NCI-H748 (cell line): Measurements from ENCODE around the gene MDH1B.
A peak's percentile ranks its signal among the peaks of the same experiment; 100 is the strongest.
"Not testable (repeated sequence)": the region's sequence is repeated elsewhere in the genome, so short reads cannot be mapped to it uniquely, and the experiment has no call there.

ENCODE experiments used
- DNase-seq: peaks from one replicate; lab custom pipeline; 2025; ENCODE audit not compliant: unreplicated experiment; lab: John Stamatoyannopoulos, UW

MDH1B gene

DNA sequence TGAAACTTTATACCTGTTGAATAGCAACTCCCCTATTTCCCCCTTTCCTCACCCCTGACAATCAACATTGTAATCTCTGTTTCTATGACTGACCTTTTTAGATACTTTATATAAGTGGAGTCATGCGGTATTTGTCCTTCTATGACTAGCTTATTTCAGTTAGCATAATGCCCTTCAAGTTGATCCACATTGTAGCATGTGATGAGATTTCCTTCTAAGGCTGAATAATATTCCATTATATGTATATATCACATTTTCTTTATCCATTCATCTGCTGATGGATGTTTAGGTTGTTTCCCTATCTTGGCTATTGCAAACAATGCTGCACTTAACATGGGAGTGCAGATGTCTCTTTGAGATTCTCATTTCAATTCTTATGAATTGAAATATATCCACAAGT lies 9.7 kb upstream of the MDH1B start:
- DNase-seq = no peak

DNA sequence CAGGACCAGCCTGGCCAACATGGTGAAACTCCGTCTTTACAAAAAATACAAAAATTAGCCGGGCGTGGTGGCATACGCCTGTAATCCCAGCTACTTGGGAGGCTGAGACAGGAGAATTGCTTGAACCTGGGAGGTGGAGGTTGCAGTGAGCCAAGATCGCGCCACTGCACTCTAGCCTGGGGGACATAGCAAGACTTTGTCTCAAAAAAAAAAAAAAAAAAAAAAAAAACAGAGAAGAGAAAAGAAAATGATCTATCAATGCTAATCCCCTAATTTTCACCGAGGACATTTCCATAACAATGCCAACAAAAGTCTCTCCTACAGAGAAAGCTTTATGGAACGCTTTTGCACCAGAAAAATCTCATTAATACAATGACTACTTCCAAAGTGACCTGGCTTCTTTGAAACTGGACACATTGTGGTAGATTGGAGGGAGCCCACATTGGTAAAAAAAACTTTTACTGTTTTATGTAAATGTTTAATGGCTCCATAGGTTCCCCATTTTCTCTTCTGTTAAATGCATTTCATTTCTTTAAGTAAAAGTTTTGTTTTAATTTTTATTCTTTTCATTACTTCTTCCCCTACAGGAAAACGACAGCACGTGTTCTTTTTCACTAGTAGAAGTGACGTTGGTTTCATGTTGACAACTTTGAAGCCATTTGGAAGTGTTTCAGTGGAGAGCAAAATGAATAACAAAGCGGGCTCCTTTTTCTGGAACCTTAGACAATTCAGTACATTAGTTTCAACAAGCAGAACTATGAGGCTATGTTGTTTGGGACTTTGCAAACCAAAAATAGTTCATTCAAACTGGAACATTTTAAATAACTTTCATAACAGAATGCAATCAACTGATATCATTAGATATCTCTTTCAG lies 1.2 kb upstream of the MDH1B start:
- DNase-seq = no peak

DNA sequence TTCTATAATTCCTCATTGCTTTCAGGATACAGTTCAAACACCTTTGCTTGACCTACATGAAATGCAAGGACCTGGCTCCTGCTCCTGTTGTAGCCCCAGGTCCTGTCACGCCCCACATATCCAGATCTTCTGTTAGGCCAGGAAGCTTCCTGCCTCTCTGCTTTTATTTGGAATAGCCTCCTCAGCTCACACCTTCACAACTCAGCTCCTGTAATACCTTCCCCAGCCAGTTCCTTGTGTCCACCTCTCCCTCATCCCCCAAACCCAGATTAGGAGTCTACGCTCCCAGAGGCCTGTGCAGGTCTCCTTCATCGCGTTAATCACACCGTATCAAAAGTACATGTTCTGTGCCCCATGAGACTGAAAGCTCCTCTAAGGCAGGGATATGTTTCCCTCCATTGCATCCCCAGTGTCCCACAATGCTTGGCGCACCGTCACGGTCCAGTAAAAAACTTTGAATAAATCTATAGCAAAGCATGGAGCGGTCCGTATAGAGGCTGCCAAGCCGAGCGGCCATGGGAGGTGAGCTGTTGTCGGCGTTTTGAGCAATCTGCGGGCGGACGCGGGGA lies 371 bp downstream of the MDH1B start:
- peak; percentile 59 for DNase-seq

DNA sequence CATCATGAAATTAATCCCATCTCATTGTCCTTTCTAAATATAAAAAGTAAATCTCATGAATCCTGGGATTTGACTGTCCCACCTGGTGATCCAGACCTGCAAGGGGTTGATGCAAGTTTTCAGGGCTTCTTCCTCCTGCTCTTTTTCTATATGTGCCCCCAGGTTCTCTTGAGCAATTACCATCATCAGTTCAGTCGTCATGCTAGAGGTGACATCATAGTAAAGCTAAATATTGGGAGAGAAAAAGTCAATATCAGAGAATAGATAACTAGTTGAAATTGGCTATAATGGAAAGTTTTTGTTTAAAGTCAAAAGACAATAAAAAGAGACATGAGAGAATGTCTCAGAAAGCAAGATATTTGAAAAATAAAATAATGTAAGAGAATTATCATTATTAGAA lies 8.3 kb downstream of the MDH1B start:
- no peak for DNase-seq

DNA sequence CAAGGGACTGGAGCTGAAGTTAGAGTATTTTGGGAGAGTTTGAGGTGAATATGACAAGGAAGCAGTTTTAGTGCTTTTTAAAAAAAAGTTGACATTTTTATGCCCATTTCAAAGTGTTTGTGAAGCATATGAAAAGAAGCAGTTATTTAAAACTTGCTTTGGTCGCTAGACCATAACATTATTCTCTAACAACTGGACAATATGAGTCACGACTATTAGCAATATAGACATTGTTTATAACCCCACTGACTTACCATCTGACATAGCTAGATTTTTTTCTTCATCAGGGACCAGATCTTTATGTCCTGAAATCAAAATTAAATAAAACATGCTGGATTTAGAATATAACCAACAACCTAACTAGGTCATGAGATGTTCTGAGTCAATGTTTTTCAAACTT lies 24.3 kb downstream of the MDH1B start:
- no peak for DNase-seq

DNA sequence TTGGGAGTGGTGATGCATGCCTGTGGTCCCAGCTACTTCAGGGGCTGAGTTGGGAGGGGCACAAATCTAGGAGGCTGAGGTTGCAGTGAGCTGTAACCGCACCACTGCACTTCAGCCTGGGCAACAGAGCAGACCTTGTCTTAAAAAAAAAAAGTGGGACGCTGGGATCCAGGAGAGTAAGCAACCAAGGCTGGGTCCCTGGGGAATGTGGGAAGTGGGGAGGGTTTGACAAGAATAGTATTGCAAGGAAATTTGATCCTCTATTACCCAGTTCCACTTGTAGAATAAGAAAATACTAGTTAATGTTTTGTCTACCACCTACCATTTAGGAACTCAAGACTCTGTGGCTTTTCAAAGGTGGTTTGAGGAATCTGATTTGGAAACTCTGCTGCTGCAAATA lies 25.9 kb downstream of the MDH1B start:
- no peak for DNase-seq

DNA sequence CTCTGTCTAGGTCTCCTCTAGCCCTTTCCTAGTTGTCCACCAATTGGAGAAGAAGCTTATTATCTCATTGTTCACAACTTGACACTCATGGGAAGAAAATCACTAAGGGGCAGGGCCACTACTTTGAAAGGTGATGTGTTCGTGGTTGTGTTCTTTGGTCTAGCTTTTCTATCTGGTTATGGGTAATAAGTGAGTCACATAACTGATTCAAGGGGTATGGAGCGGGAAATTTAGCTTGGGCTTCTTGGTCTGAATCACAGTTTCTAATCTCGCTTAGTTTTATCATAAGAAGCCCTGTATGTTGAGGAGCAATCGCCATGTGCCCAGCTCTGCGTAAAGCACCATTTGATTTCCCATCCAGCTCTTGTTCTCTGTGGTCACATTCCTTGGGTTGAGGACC lies 28.2 kb downstream of the MDH1B start:
- no peak for DNase-seq

DNA sequence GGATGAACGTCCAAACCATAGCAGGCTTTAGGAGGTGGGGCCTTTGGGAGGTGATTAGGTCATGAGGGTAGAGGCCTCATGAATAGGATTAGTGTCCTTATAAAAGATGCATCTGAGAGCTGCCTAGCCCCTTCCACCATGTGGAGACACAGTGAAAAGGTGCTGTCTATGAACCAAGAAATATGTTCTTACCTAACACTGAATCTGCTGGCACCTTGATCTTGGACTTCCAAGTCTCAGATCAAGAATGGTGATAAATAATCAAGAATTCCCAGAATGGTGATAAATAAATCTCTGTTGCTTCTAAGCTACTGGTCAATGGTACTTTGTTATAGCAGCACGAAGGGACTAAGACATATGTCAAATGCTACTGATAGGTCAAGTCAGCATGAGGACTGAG lies 31.8 kb downstream of the MDH1B start:
- no peak for DNase-seq

DNA sequence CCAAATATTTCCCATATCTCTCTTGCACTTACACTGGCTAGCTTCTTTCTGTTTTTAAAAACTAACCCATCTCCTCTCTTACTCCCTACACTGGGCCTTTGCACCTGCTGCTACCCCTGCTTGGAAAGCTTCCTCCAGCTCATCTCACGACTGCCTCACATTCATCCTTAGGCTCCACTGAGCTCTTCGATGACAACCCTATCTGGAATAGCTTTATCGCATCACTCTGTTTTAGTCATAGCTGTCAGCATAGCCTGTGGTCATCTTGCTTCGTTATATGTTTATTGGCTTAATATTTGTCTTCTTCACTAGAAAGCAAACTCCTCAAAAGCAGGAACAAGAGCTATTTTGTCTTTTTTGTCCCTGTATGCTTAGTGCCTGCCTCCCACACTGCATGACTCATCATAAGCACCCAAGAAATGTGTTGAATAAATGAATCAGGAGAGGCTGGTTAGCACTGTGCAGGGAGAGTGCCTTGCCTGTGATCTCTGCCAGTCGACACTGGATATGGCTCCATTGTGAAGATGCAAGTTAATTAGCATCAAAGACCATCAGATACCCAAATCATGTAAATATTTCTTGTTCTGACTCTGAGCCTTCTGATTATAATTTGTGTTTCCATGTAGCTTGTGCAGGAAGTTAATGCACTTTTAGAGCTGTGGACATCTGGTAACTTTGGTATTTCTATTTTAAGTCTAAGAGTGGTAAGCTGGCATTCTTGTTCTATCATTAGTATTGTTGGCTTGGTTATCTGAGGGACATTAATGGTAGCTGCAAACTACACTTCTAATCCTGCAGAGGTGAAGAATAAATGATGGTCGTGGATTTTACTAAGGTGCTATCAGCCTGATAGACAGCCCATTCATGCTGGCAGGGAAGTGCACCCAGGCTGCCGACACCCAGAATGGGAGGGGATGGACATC lies 36.6 kb downstream of the MDH1B start:
- no peak for DNase-seq

DNA sequence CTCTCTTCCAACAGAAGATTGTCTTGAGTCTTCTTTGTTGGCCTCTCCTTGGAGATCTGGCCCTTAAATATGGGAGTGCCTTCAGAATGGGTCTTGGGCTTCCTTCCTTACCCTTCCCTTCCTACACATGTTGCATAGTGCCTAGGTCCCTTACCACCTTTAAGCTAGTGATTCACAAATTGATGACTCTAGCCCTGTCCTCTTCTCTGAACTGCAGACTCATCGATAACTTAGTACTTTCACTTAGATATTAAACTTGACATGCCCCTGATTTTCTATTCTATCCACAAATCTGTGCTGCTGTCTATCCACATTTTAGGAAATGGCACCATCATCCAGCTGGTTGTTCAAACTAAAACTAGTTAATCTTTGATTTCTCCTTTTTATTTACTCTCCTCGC lies 37.8 kb downstream of the MDH1B start:
- no peak for DNase-seq

DNA sequence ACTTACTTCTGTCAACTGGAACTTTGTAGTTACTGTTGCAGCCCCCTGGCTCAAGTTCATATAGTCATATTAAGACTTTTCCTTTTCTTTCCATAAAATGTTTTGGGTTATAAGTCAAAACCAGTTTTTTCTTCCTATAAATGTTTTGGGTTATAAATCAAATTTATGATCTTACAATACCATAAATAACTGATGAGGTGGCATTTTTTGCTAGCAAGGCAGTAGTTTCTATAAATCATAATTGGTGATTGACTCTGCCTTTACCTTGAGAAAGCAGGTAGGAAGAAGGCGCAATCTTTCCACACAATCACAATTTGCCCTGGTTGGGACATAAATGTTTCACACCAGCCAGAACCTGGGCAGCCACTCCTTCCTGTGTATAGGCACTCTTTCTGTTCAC lies 41.8 kb downstream of the MDH1B start:
- DNase-seq = no peak

DNA sequence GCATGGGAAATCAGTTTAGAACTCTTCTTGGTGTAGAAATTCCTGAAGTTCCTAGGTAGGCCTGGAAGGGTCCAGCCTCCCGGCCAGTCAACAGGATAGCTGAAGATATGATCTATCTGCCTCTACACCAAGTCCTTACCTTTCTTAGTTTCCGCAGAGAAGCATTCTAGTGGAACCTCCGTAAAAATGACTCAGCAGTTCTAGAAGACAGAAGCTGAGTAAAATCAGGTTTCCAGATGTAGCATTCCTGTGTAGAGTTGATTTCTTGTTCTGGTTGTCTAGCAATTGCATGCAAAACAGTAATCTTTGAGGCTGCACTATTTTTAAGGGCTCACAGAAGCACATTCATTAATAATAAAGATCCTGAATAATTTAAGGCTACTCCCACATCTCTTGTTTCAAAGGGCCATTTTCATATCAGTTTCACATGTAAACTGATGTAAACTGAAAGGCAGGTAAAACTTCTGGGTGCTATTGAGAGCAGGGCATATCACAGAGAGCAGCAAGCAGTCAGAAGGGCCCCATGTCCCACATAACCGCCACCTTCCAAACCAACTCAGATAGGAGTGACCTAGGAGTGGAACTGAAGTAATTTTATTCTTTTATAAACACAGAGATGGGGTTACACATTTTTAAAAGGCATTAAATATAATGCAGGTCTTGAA lies 43.7 kb downstream of the MDH1B start:
- DNase-seq = no peak

DNA sequence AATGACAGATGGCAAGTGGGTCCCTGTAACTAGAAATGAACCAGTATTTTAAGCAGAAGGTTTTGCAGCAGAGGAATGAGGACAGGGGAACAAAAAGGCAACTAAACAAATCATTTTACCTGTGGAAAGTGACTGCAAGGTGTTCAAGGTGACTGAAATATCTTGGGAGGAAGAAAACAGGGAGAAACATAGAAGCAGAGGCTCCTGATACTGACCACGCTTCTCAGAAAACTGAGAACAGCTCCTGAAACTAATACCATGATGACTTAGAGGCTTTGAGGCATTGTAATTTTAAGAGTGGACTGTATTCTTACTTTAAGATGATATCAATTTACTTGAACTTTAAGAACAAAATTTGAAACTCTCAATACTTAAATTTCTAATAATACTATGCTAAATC lies 46.8 kb downstream of the MDH1B start, which contains the start of gene DYTN:
TSS of gene DYTN (minus strand) at position 101 of the 400 bp plus-strand sequence. CDS start 117 bp downstream, outside the sequence.
- DNase-seq = no peak

DNA sequence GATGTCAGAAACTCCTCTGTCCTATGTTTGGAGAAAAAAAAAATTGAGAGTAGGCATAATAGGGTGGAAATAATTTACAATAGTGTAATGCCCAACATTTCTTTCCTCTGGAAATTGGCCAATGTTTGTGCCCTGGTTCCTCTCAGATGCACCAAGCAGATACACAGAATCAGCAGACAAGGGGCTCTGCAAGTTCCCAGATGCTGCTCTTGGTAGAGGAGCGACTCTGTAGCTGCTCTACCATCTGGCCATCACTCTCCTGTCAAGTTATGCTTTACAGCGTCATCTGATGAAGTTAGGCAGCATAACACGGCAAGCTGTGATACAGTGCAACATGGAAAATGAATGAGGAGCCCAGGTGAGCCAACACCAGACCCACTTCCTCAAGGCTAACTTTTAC lies 48.5 kb downstream of the MDH1B start:
- no peak for DNase-seq

DNA sequence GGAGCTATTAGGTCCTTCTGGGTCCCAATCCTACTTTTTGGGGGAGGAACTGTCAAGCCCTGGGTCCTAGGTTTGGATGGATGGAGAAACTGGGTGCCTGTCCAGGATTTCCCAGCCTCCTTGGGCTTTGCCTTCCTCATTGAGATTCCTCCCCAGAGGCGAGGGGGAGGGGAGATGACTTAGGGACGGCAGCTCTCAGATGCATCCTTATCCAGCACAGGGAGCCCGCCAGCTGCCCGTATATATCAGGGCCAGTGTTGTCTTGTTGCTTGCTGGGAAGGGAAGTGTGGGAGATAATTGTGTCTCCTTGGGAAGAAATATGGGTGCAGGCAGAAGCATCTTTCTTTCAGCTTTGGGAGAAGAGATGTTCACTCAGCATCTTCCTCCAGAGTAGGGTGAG lies 49.9 kb downstream of the MDH1B start:
- DNase-seq = not testable (repeated sequence)

DNA sequence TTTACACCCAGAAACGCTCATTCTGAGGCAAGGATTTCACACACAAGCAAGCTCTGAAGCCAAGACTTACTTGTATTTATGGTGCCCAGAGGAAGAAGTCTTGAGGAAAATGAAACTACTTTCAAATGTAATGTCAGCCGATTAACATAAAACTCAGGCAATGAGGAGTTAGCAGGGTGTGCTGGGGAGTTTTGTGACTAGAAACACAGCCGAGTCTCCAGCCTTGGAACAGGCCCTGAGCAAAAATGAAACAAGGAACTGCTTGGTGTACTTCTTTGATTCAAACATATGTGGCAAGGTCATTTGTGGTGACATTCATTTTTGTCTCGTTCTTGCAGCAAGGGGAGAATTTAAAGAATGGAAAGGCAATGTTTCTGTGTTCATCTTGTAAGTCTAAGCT lies 51.4 kb downstream of the MDH1B start:
- no peak for DNase-seq

DNA sequence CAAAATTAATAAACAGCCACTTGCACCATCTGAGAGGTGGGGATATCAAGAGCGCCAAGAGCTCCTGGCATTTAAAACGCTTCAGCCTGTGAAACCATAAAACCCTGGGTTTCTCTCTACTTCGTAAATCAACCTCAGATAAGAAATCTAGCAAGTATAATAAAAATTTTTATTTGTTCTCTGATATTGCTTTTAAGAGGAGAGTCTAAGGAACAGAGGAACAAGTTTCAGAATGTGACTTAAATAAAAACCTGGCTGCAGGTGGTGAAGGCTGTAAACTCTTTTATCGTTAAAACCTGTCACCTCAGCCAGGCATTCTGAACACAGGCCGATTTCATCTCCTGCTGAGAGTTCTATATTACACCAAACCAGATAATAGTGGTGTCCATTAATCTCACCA lies 56.8 kb downstream of the MDH1B start:
- peak; percentile 7 for DNase-seq

DNA sequence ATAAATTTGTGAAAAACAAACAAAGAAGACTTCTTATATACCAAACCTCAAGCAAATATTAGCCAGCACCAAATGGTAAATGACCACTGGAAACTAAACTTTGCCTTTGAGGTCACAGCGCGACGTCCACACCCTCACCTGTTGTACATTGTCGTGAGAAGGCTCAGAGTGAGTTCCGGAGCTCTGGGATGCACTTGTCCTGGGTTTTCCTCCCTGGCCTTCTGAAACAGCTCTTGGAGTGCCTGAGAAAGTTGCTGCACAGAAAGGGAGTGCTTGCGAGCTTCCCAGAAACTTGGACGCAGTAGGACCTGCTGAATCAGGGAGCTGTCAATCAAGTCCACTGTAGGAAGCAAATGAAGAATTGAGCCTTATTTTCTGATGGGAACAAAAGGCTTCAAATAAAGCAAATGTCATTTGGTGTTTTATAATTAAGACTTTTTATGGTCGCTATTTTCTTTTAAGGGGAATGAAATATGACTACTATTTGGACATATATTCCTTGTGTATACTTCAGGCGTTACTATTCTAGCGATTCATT lies 57.9 kb downstream of the MDH1B start:
- no peak for DNase-seq

DNA sequence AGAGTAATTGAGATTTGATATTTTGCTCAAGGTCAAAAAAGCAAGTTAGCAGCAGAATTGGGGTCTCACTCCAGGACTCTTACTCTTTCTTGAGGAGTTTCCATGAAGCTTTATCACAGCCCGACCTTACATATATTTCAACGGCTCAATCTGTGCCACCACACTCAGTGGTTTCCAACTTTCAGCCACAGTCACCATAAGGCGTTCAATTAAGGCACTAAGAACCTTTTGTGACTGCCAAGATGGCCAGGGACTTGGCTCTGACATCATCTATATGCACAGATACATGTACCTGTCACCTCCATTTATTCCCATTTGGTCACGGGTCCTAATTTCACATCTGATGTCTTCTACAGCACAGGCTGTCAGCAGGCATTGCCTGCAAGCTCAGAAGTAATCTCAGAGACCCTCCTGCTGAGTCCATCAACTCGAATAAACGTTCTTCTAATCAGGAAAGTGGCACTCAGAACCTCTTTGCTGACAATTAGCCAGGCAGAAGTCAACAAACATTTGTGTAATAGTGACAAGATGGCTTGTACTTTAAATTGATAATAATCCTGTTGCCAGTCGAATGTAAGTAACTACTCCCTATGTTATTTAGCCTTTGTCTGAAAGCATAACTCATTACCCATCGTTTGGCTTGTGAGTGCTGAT lies 63.0 kb downstream of the MDH1B start:
- peak; percentile 87 for DNase-seq

DNA sequence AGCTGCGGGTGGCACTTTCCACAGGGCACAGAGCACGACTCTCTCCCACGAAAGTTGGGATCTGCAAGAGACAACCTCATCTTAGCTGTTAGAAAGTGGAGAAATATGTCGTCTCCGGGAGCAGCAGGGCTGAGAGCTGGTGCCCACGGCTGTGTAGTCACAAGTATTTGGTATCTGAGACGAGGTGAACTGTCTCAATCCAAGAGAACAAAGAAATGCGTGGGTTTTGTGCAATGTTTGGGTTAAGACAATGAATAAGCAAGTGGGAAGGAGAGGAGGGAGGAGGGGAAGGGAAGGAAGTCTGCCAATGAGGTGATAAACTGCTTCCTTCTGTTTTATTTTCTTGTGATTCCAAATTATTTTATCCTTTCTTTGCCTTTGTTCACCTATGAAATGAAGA lies 65.0 kb downstream of the MDH1B start:
- no peak for DNase-seq
